Stimulated activated CD8-positive, alpha-beta memory T cell treated with anti-CD3 and anti-CD28 coated beads, Interleukin-4, amount 100 ng/mL, for 1 hour (primary cell): ENCODE measurements around the gene DHX16.
A peak's percentile ranks its signal among the peaks of the same experiment; 100 is the strongest.

ENCODE experiments used
- DNase-seq, 2 donors: peaks; one replicate each; pipeline ENCODE4 v3.0.0-alpha.2; 2020; ENCODE audit warnings: low read depth in 2 of 2, low spot score in 1 of 2

DHX16 gene

DNA sequence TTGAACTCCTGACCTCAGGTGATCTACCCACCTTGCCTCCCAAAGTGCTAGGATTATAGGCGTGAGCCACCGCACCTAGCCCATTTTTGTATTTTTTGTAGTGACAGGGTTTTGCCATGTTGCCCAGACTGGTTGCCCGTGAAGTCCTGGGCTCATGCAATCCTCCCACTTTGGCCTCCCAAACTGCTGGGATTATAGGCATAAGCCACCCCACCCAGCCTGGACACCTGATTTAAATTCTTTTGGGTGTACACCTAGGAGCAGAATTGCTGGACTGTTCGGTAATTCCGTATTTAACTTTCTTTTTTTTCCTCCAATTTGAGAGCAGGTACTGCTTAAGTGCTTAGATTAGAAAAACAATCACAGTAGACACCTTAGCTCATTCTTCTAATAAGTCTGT lies 23.6 kb upstream of the DHX16 start:
- DNase-seq: no peak

DNA sequence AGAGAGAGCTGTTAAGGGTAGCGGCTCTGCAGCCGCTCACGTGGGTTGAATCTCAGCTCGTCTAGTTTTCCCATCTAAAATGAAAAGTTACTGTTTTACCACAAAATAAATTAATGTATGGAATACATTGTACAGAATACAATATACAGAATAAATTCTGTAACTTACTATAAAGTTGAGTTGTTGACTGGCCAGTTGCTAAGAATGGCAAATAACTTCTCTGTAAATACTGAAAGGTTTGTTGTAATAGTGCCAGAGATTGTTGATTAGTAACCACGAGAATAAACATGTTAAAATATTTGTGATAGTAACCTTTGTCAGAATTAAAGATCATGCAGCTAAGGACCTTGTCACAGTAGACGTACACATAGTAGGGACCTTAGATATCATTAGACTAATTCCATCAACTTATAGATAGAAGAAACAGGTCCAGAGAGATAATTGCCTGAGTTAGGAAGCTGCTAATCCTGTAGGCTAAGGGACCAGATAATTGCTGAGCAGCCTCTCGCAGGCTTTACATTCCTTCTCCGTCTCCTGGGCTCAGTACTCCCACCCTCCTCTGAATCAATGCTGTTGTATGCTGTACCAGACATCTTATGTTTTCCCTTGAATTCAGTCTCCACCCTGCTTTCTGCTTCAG lies 18.5 kb upstream of the DHX16 start:
- DNase-seq: no peak

DNA sequence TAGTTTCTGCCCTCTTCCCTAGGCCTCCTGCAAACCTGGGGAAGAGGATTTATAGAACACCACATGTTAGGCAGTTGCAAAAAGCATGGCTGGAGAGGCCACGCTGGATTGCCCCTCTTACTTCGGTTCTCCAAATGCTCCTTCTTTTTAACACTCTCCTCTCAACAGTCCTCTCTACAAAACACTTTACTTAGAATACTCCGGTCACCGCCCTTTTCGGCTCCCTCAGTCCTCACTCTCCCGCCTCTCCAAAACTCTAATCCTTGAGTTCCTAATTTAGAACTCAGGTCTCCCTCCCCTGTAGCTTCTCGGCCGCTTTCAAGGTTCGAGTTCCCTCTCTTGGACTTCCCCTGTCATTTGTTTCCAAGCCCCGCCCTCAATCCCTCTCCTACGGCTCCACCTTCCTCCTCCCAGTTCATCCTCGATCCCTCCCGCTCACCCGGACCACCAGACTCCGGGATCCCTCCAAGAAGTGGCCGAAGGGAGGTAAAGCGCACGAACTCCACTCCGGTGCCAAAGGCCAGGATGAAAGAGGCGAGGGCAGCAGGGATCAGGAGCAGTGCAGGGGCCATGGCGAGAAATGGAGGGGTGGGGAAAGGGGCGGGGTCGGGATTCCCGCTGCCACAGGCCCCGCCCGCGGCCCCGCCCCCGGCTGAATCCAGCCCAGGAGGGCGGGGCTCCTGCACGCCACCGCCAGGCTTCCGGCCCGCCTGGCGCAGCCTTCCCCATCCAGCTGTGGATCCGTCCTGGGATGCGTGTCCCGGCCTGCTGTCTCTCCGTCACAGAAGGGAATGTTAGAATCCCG lies 17.8 kb upstream of the DHX16 start, which contains the start of gene NRM:
NRM (minus strand) TSS at position 582 of the 805 bp plus-strand sequence; CDS start at position 572, 10 bp downstream.
- DNase-seq: peak in 1 of 2 donors; percentile 48

DNA sequence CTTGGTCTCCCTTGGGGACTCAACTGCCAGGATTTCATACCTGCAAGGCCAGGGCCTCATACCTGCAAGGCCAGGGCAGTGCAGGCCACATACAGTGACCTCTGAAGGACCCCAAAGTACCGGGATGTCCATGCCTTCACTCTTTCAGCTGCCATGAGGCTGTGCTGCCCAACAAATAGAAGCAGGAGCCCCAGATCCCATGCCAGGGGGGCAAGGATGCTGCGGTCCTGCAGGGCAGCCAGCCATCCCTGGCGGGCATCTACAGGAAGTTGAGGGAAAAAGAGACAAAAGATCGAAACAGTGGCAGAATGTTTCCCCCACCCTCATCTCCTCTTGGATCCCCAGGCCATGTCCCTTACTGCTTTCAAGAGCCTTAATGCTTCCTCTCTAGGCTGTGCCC lies 17.2 kb upstream of the DHX16 start:
- DNase-seq: no peak

DNA sequence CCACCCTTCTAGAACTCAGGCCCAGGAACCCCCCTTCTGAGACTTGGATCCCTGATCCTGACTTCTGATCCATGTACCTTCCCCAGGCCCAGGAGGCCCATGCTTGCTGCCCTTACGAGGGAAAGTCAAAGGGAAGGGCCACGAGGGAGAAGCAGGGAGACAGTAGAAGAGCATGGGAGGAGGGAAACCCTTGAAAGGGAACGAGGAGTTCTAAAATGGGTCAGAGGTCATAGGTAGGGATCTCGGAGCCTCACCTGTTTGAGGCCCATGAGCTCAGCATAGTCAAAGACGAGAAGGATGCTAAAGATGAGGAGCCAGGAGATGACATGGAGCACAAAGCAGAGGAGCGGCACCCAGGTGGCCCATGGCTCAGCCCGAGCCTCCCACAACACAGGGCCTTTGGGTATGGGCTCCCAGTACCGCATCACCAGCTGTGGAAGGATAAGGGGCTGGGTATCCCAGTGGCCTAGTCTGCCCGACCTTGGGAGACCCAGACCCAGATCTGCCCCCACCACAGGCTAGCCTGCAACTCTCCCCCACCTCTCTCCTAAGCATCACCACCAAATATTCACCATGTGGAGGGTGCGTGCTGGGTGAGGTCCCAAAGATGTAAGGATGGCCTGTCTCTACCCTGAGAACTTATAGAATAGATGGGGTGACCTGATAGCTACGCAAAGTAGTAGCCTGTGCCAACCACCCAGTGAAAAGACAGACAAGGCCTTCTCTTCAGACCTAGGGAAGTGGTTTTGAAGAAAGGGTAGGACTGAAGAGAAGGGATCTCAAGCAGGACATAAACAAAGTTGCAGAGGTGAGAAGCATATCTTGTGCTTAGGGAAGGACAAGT lies 16.4 kb upstream of the DHX16 start:
- no peak for DNase-seq

DNA sequence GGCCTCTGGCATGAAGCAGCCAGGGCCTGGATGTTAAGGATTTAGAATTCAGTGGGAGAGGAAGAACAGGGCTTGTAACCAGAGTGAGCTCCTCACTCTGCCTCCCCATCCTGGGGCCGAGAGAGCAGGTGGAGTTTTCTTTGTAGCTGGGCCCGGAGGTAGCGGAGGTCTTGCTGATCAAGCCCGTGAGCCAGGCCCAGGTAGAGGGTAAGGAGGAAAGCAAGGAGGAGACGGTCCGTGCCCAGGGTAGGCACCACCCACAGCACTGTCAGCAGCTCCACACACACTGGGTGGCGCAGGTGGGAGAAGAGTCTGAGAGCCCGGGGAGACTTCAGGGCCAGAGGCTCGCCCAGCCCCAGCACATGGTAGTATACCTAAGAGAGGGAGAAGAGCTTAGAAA lies 15.8 kb upstream of the DHX16 start:
- DNase-seq: no peak

DNA sequence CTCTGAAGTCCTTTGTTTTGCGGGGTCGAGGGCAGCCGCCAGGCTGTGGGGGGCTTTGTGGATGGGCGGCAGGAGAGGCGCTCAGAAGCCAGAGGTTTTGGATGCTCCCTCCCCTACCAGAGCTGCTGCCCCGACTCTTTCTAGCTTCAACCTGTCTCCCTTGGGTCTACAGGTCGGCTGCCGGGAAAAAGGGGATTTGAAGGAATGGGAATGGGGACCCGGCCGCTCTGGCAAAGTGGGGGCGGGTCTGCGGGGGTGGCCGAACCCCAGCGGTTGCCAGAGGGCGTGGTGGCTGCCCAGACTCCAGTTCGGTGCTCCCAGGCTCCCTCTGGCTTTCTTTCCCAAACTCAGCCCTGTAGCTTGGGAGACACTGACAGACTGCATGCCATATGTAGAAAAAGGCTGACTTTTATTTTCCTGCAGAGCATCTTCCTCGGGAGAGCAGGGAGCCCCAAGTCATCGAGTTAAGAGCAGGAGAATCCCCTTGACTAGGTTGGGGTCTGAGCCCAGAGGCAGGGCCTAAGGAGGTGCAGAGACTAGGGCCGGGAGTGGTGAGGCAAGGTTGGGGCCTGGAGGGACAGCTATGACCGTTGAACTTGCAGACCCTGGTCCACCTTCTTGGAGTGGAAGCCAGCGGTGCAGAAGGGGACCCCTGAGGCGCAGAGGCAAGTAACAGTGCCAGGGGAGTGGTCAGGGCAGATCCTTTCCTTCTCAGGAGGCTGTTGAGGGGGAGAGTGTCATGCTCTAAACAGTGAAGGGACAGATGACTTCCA lies 15.0 kb upstream of the DHX16 start:
- no peak for DNase-seq

DNA sequence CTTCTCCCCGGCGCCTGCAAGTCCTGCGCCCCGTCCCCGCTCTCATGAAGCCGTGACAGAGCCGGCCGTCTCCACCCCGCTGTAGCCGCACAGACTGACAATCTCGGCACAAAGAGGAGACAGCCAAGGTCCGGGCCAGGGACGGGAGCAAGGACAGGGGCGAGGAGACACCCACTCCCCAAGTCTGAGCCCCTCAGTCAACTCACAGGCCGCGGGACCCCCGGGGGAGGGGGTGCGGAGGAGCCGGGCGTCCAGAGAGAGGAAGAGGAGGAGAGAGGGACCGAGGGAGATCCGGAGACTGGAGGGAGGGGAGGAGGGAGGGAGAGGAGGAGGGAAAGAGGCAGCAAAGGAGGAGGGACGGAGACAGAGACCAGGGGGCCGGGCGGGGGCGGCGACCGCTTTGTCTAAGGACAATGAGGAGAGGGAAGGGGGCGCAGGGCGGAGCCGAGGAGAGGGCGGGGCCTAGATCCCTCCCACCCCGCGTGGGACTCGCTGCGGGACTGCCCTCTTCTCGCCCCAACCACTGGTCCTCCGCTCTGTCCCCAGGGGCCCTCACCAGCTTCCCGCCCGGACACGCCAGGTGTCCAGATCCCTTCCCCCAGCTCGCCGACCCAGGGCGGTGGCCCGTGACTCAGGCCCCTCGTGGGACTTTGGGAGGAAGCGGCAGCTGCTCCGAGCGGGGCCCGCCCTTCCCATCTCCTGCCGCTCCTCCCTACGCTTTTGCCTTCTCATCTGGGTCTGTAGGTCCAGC lies 14.3 kb upstream of the DHX16 start:
- DNase-seq: peak in 1 of 2 donors; percentile 53

DNA sequence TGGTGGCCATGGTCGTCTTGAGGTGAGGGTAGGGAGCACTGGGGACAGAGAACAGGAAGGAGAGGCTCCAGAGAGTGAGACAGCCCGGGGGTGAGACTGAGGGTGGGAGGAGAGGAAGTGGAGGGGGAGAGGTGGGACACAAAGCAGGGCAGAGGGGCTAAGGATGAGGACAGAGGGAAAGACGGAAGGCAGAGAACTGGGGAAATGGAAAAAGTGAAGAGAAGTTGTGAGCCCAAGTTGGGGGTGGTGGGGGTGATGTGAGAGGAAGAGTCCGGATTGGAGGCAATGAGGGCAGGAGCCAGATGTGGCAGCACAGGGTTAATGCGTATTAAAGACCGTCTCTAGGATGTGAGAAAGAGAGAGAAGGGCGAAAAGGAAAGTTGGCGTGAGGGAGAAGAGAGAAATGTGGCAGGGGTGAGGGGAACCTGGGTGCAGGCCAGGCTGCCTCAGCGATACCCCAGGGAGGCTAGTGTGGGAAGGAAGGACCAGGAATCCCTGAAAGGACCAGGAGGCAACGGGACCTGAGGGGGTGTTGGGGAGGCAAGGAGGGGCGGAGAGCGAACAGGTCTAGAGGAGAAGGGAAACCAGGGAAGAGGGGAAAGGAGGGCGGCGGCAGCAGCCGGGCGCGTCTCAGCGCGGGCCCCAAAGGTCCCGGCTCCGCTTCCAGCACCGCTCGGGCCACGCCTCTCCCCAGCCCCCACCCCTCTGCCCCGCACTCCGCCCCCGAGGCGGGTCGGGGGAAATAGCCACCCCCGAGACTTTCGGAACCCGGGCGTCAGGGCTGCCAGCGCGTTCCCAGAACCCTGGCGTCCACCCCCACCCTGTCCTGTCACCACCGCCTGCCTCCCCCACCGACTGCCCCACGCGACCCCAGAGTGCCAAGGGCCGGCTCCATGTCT lies 13.5 kb upstream of the DHX16 start, which contains the start of gene PPP1R18:
PPP1R18 (minus strand) TSS at position 637 of the 899 bp plus-strand sequence; CDS start at position 10, 627 bp downstream.
- DNase-seq: peak in 1 of 2 donors; percentile 70

DNA sequence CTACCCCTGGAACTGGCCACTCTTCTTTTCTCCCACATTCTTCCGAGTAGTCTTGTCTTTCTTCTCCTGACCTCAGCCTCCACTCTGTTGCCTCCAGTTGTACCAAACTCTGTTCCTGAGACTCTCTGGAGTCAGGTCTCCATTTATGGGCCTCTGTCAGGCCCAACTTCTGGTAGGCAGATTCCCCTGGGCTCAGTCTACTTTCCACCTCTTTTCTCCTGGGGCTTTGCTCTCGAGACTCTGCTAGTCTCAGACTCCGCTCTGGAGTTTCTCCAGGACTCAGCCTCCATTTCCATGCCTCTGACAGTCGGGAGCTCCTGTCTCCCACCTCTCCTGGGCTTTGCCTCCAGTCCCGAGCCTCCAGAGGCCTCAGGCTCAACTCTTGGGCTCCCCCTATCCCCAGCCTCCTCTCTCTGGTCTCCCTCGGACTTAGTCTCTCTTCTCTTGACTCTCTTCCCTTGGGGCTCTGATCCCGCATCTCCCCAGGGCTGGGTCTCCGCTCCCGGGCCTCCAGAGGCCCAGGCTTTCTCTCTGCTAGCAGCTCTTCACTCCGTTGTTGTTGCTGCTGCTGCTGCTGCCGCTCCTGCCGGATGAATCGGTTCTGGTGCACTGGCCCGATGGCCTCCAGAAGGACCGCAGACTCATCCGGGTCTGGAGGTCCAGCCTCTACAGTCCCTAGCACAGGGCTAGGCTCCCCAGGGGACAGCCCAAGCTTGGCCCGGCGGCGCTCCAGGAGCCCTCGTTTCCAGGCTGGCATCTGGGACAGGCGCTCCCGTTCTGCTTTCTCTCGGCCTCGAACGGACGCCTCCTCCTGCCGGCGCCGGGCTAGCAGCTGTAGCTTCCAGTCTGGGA lies 12.6 kb upstream of the DHX16 start:
- DNase-seq: no peak

DNA sequence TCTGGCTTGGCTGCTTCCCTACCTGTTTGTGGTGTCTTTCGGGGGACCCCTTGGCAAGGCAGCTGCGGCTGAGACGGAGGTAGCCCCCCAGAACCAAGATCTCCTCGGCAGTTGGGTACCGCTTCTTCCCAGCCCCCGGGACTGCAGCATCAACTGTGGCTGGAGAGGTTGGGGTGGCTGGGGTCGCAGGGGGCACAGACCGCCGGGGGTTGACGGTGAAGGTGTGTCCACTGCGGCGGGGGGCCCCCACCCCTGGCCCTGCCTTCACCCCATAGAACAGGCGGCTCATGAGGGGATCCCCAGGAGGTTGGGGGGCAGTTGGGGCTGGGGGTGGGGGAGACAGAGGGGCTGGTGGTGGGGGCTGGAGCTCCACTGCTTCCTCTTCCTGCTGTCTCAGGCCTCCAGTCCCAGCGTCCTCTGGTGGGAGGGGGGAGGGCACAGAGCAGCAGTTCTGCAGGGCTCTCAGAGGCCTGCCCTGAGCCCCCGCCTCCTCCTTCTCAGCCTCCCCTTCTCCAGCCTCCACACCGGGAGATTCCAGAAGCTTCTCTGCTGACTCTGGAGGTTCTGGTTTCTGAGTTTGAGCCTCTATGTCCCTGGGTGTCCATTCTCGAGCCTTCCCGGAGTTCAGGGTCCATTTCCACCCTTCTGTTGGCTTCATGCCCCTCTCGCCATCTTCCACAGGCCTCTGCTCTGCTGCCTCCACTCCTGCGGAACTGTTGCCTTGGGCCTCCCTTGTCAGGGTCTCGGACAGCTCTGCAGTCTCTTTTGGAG lies 11.8 kb upstream of the DHX16 start:
- peak in 1 of 2 donors; percentile 31 for DNase-seq

DNA sequence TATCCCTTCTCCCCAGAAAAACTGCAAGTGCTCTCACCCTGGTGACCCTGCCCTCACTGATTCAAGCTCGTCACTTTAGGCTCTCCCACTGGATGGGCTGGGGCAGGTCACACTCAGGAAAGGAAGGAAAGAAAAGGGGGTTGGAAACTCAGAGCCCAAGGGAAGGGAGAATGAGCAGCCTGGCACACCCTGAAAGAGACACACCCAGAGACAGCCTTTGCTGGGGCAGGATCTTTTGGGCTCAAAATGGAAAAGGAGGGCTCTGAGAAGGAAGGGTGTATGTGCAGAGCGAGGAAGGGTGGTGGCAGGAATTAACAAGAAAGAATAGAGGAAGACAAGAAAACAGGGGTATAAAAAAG lies 11.2 kb upstream of the DHX16 start:
- DNase-seq: no peak

DNA sequence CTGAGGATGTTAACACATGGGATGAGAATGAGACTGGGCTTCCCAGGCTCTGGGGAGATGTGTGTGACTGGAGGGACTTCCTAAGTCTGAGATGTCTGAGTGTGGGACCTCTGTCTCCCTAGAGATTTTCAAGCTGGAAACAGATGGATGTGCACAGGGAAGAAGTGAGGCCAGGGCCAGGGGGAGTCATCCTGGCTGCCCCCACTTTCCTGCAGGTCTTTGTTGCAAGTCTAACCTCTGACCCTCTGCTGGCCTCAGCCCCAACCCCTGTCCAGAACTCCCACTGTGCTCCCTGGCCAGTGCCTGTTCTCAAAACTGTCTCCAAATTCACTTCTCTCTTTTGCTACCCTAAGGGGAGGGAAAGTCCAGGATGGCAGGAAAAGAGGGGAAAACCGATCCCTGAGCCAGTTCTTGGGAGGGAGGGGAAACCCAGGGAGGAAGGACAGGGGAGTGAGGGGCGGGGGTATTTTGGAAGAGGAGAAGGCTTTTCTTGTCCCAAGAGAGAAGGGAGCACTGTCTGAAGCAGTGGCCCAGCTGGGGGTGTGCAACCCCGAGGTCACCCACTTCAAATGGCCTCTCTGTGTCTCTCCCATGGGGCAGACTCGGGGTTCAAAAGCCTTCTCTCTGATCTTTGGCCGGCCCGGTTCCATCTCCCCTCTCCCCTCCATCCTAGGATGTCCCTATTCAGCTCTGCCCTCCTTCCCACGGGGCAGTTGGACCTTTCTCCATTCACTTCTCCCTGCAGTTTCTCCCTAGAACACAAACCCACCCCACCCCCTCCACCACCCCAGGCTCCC lies 10.6 kb upstream of the DHX16 start:
- DNase-seq: no peak

DNA sequence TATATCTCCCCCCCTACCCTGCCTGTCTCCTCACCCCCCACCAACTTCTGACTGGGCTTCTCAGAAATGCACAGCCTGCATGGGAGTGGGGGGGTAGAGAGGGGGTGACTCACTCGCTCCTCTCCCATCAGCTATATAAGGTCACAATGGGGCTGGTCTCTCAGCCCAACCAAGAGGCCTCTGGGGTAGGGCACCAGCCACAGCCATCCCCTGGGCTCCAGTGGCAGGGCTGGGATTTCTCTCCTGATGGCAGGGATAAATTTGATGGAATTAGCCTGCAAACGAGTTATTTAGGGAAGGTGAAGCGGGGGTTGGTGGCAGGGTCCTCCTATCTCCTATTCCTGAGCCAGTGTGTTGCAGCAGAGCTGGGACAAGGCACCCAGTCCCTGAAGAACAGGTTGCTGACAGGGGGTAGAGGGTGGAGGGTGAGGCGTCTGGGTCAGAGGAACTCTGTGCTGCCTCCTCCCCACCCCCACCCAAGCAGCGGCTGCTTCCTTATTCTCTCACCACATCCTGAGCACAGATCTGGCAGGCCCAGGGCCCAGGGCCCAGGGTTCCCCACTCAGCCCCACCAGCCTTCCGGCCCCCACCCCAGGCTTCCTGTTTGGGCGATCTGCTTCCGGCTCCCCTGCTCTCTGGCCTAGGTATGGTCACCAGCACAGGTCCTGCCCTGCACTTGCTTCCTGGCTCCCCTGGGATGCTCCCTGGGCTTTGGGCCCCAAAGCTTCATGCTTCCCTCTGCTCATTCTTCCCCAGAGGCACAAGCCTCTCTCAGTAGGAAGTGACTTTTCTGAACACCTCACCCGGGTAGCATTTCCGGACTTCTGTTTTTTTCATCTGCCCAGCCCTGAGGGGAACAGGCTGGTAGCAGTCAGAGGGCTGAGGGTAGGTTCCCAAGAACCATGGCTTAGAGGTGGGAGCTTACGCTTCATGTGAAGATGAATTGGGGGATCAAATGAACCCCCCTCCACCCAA lies 9.6 kb upstream of the DHX16 start:
- peak; percentile 74 for DNase-seq

DNA sequence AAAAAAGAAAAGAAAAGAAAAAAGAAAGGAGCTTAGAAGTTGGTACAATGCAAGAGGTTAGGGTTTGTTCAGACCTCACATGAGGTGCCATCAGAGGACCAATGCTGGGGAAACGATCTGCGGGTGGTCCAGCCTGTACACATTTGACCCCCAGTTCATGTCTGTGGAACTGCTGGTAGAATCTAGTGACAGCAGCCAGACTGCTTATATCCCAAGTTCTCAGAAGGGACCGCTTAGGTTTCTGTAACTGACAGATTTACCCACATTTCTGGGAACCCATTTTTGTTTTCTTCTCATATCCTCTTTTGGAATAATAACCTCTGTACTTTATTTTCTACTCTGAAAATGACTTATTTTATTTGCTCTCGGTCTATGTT lies 8.9 kb upstream of the DHX16 start:
- DNase-seq: no peak
